CD14-positive monocyte (primary cell): ENCODE results near the gene MRPL36. TPM values are rescaled to one million over a fixed set of nuclear protein-coding genes. Genes with fewer than 3 reads are reported as not detected.

ENCODE experiments used
- DNase-seq, 3 donors: peaks; one replicate each; pipeline ENCODE4 v3.0.0-alpha.2; 2011 to 2022
- H2AFZ ChIP-seq: 2 replicates; pipeline ENCODE4 v1.6.0; 2012; ENCODE audit warnings: mild to moderate bottlenecking, low read depth, low read length, inconsistent platforms; ENCODE audit not compliant: insufficient read depth, poor library complexity, severe bottlenecking
- H3K27ac ChIP-seq, 2 donors: 1 replicate in 1 of 2; 2 replicates in 1 of 2; pipeline ENCODE4 v1.5.1; 2012 to 2013; ENCODE audit warnings: low read length in 2 of 2, control low read depth in 1 of 2, inconsistent platforms in 1 of 2, low read depth in 1 of 2, mild to moderate bottlenecking in 1 of 2
- H3K27me3 ChIP-seq, 2 donors: one replicate each; pipeline versions ENCODE4 v1.6.0 to v1.6.1; 2011 to 2013; ENCODE audit warnings: low read length in 2 of 2; ENCODE audit not compliant: control insufficient read depth in 2 of 2, insufficient read depth in 2 of 2
- H3K36me3 ChIP-seq, 2 donors: replicated peaks in 1 of 2; 1 replicate in 1 of 2; 2 replicates in 1 of 2; pipeline versions ENCODE4 v1.5.1 to v1.6.1; 2012 to 2013; ENCODE audit warnings: low read length in 2 of 2, control low read depth in 1 of 2, inconsistent platforms in 1 of 2, mild to moderate bottlenecking in 1 of 2; ENCODE audit not compliant: insufficient read depth in 2 of 2, control insufficient read depth in 1 of 2
- H3K4me1 ChIP-seq, 2 donors: 1 replicate in 1 of 2; 2 replicates in 1 of 2; pipeline versions ENCODE4 v1.5.1 to v1.6.1; 2012 to 2013; ENCODE audit warnings: low read length in 2 of 2, control low read depth in 1 of 2, inconsistent platforms in 1 of 2, mild to moderate bottlenecking in 1 of 2, moderate library complexity in 1 of 2; ENCODE audit not compliant: insufficient read depth in 2 of 2, control insufficient read depth in 1 of 2
- H3K4me2 ChIP-seq: replicated peaks from 2 replicates; pipeline ENCODE3; 2012; ENCODE audit warnings: low read length, moderate library complexity, mild to moderate bottlenecking; ENCODE audit not compliant: poor library complexity, severe bottlenecking; ENCODE audit errors: extremely low read depth
- H3K4me3 ChIP-seq, 3 experiments: fragments of 200-600 bp in 1 of 3; sonication (generic) in 1 of 3; replicated peaks in 1 of 3; 1 replicate in 2 of 3; 2 replicates in 1 of 3; pipeline ENCODE4 v1.5.1; 2011 to 2013; ENCODE audit warnings: low read length in 3 of 3, mild to moderate bottlenecking in 3 of 3, control low read depth in 2 of 3, low read depth in 2 of 3, inconsistent platforms in 1 of 3, moderate library complexity in 1 of 3
- H3K79me2 ChIP-seq: 2 replicates; pipeline ENCODE4 v1.6.0; 2012; ENCODE audit warnings: mild to moderate bottlenecking, control low read depth, inconsistent platforms, low read length, moderate library complexity; ENCODE audit not compliant: insufficient read depth
- H3K9ac ChIP-seq: 2 replicates; pipeline ENCODE4 v1.6.0; 2017; ENCODE audit warnings: low read length, mild to moderate bottlenecking; ENCODE audit not compliant: insufficient read depth, poor library complexity, severe bottlenecking
- H3K9me3 ChIP-seq, 2 donors: replicated peaks in 1 of 2; 1 replicate in 1 of 2; 2 replicates in 1 of 2; pipeline versions ENCODE4 v1.5.1 to v1.6.1; 2012 to 2013; ENCODE audit warnings: low read length in 2 of 2, control low read depth in 1 of 2; ENCODE audit not compliant: control insufficient read depth in 1 of 2, insufficient read depth in 1 of 2
- H4K20me1 ChIP-seq: 2 replicates; pipeline ENCODE4 v1.6.0; 2012; ENCODE audit warnings: mild to moderate bottlenecking, low read length, control low read depth, moderate library complexity; ENCODE audit not compliant: insufficient read depth
- H3K27ac Mint-ChIP-seq, 7 donors: one replicate each; pipeline ENCODE4 v1.8.0; 2020; ENCODE audit warnings: mild to moderate bottlenecking in 7 of 7, mixed read lengths in 7 of 7, moderate library complexity in 6 of 7, inconsistent platforms in 2 of 7
- H3K27me3 Mint-ChIP-seq, 3 donors: one replicate each; pipeline ENCODE4 v1.8.0; 2021 to 2022; ENCODE audit warnings: low read depth in 3 of 3, mild to moderate bottlenecking in 3 of 3, mixed read lengths in 3 of 3, moderate library complexity in 3 of 3, inconsistent platforms in 1 of 3
- H3K36me3 Mint-ChIP-seq, 2 donors: one replicate each; pipeline ENCODE4 v1.8.0; 2020; ENCODE audit warnings: mixed read lengths in 2 of 2, inconsistent platforms in 1 of 2, mild to moderate bottlenecking in 1 of 2
- H3K4me1 Mint-ChIP-seq: one replicate; pipeline ENCODE4 v1.8.0; 2020; ENCODE audit warnings: mild to moderate bottlenecking, mixed read lengths
- H3K4me3 Mint-ChIP-seq, 2 donors: one replicate each; pipeline ENCODE4 v1.8.0; 2020; ENCODE audit warnings: mild to moderate bottlenecking in 2 of 2, mixed read lengths in 2 of 2, moderate library complexity in 1 of 2
- H3K9me3 Mint-ChIP-seq, 7 donors: one replicate each; pipeline ENCODE4 v1.8.0; 2020 to 2022; ENCODE audit warnings: mixed read lengths in 7 of 7, mild to moderate bottlenecking in 6 of 7, moderate library complexity in 6 of 7, inconsistent platforms in 2 of 7
- CTCF ChIP-seq: fragments of 200-600 bp; IDR thresholded peaks from one replicate; pipeline ENCODE4 v1.8.0; 2022; ENCODE audit warnings: antibody characterized with exemption, mild to moderate bottlenecking
- WGBS: methylation state at CpG from one replicate; pipeline ENCODE4 v1.1.5; 2013; ENCODE audit warnings: missing lambda C conversion rate; ENCODE audit not compliant: insufficient coverage; 5-methylcytosine and 5-hydroxymethylcytosine counted together
- intact Hi-C, 2 donors: fragments of 100-400 bp; cut with micrococcal nuclease; formaldehyde crosslinking; loops; one replicate each; pipeline versions ENCODE4 v1.15.0 to v1.15.1; 2023
- polyA plus RNA-seq, 3 donors: library from polyadenylated mRNA; depleted of rRNA in 1 of 3; unstranded in 2 of 3; stranded (reverse) in 1 of 3; fragments of 300-500 nt in 2 of 3; fragments of >200 nt in 1 of 3; fragmentation: Illumina TruSeq in 2 of 3; gene quantifications; 1 replicate in 2 of 3; 2 replicates in 1 of 3; pipeline ENCODE4 v1.2.3, GENCODE V29; 2012 to 2021

Gene MRPL36
- polyA plus RNA-seq, 3 donors, result 17.9 to 81.7 (median 65.9) TPM

- DNase-seq, result no peak
- Histone ChIP-seq H3K9ac (no peak overlapping the region), H3K4me3 (no peak overlapping the region), H4K20me1 (no peaks in the 10 kb centered on the region), H3K36me3 (no peaks in the 10 kb centered on the region), H3K79me2 (no peaks in the 10 kb centered on the region), H3K27ac (no peak overlapping the region), H2AFZ (no peak overlapping the region), H3K27me3 (no peaks in the 10 kb centered on the region), H3K4me2 (no peak overlapping the region), H3K4me1 (no peaks in the 10 kb centered on the region), H3K9me3 (no peaks in the 10 kb centered on the region)
- Mint-ChIP-seq H3K27me3 (peaks cover 0 to 21% (median 8%) of the 10 kb centered on the region in 3 donors), H3K4me1 (no peaks in the 10 kb centered on the region), H3K36me3 (no peaks in the 10 kb centered on the region), H3K27ac (no peak overlapping the region), H3K4me3 (peak overlapping the region in 1 of 2 donors; percentile 17), H3K9me3 (peaks cover 0 to 8% (median 0%) of the 10 kb centered on the region in 7 donors)
- intact Hi-C loops, result no loop called here
- TF ChIP-seq CTCF, result no peak
- WGBS, result 84% methylated on average over 14 of the region's 14 CpGs
These were observed 44.2 kb downstream of the MRPL36 start for GRCh38 chr5:1755321-1755949.

DNA sequence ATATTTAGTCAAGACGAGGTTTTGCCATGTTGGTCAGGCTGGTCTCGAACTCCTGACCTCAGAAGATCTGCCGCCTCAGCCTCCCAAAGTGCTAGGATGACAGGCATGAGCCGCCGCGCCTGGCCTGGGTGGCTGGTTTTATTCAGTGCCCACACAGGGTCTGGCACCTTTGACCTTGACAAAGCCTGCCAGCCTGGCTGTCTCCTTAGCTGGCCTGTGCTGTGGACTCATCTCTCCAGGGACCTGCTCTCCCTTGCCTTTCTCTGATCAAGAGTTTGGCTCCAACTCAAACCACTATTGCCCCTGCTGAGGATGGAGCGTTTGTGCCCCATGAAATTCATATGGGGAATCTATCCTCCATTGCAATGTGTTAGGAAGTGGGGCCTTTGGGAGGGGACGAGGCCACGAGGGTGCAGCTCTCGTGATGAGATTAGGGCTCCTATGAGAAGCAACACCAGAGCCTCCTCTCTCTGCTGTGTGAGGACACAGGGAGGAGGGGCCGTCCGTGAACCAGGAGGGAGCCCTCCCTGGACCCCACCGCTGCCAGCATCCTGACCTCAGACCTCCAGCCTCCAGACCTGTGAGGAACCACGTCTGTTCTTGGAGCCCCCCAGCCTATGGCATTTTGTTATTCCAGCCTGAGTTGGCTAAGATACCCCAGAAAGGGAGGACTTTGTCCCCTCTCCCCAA lies 45.0 kb downstream of the MRPL36 start:
- H3K9me3 Mint-ChIP-seq, result peaks cover 0 to 8% (median 0%) of the 10 kb centered on the region in 7 donors
- peaks cover 0 to 24% (median 9%) of the 10 kb centered on the region in 3 donors for H3K27me3 Mint-ChIP-seq
- no peaks in the 10 kb centered on the region for H3K36me3 Mint-ChIP-seq
- intact Hi-C loops, result no loop called here
- Histone ChIP-seq H3K9me3 (no peaks in the 10 kb centered on the region), H3K9ac (no peak overlapping the region), H3K27ac (no peak overlapping the region), H3K4me2 (no peak overlapping the region), H3K4me3 (no peak overlapping the region), H3K36me3 (no peaks in the 10 kb centered on the region), H3K79me2 (no peaks in the 10 kb centered on the region), H3K27me3 (no peaks in the 10 kb centered on the region), H4K20me1 (no peaks in the 10 kb centered on the region), H2AFZ (no peak overlapping the region), H3K4me1 (no peaks in the 10 kb centered on the region)
- 87% methylated on average over 9 of the region's 14 CpGs for WGBS
- no peaks in the 10 kb centered on the region for H3K4me1 Mint-ChIP-seq
- H3K4me3 Mint-ChIP-seq, result no peak overlapping the region
- no peak overlapping the region for H3K27ac Mint-ChIP-seq
- no peak for TF ChIP-seq CTCF
- DNase-seq, result peak in 1 of 3 donors; percentile 0
